Calu3 (cell line): ENCODE data around the gene RP2. TPM values are rescaled to one million over a fixed set of nuclear protein-coding genes. Genes with fewer than 3 reads are reported as not detected.

Source experiments
- BruUV-seq: library from RNA; stranded (reverse); fragments of 400-500 nt; replicated peaks from 2 replicates; lab custom pipeline; 2021; lab: Mats Ljungman, UMichigan
- CTCF ChIA-PET: fragments of 300-600 bp; sonication (Branson Sonifier 250); formaldehyde crosslinking; loops from one replicate; lab custom pipeline; 2022; ENCODE audit warnings: antibody characterized with exemption; lab: Charles Lee
- DNase-seq: peaks from one replicate; pipeline ENCODE4 v3.0.0; 2022
- H3K27ac Mint-ChIP-seq: one replicate; pipeline ENCODE4 v1.8.0; 2022; ENCODE audit warnings: mixed read lengths; ENCODE audit not compliant: unreplicated experiment
- H3K27me3 Mint-ChIP-seq: one replicate; pipeline ENCODE4 v1.8.0; 2022; ENCODE audit warnings: mixed read lengths; ENCODE audit not compliant: unreplicated experiment
- H3K36me3 Mint-ChIP-seq: one replicate; pipeline ENCODE4 v1.8.0; 2022; ENCODE audit warnings: mild to moderate bottlenecking, moderate library complexity, mixed read lengths; ENCODE audit not compliant: insufficient read depth, unreplicated experiment
- H3K4me1 Mint-ChIP-seq: one replicate; pipeline ENCODE4 v1.8.0; 2022; ENCODE audit warnings: mild to moderate bottlenecking, low read depth, mixed read lengths; ENCODE audit not compliant: unreplicated experiment
- H3K4me3 Mint-ChIP-seq: one replicate; pipeline ENCODE4 v1.8.0; 2022; ENCODE audit warnings: mild to moderate bottlenecking, low read depth, moderate library complexity, mixed read lengths; ENCODE audit not compliant: unreplicated experiment
- H3K9me3 Mint-ChIP-seq: one replicate; pipeline ENCODE4 v1.8.0; 2022; ENCODE audit warnings: low read depth, mixed read lengths; ENCODE audit not compliant: unreplicated experiment
- intact Hi-C: fragments of 100-400 bp; cut with micrococcal nuclease; formaldehyde crosslinking; loops from one replicate; pipeline ENCODE4 v1.10.0; 2022; ENCODE audit not compliant: unreplicated experiment
- total RNA-seq: library from RNA; stranded (reverse); gene quantifications from 2 replicates; pipeline ENCODE4 v1.2.3, GENCODE V29; 2022
- TF ChIP-seq, protein P1 (sequence below): fragments of 200-600 bp; IDR thresholded peaks from one replicate; pipeline ENCODE4 v1.8.0; 2022; ENCODE audit warnings: antibody characterized with exemption; ENCODE audit not compliant: unreplicated experiment

Gene RP2
- total RNA-seq, 1 experiment from 2014 or later: 25.5 TPM

DNA sequence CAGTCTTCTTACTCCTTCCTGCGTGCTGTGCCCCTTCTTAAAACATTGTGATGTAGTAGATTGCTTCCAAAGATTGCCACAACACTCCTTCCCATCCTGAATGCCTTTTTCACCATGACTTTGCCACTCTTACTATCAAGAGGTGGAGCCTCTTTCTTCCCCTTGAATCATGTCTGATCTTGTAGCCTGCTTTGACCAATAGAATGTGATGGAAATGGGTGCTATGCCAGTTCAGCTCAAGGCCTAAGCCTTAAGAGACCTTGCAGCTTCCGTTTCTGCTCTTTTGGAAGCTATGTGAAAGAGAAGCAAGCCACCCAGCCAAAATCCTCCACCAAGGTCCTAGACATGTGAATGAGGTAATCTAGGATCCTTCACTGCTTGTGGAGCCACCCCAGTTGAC lies 31.6 kb upstream of the RP2 start:
- H3K9me3 Mint-ChIP-seq: peaks cover 5% of the 10 kb centered on the region
- H3K27me3 Mint-ChIP-seq: no peaks in the 10 kb centered on the region
- H3K4me1 Mint-ChIP-seq: peaks cover 10% of the 10 kb centered on the region
- CTCF ChIA-PET: no interaction called here
- H3K4me3 Mint-ChIP-seq: no peak overlapping the region
- BruUV-seq: no TSS peak
- TF ChIP-seq, protein P1, sequence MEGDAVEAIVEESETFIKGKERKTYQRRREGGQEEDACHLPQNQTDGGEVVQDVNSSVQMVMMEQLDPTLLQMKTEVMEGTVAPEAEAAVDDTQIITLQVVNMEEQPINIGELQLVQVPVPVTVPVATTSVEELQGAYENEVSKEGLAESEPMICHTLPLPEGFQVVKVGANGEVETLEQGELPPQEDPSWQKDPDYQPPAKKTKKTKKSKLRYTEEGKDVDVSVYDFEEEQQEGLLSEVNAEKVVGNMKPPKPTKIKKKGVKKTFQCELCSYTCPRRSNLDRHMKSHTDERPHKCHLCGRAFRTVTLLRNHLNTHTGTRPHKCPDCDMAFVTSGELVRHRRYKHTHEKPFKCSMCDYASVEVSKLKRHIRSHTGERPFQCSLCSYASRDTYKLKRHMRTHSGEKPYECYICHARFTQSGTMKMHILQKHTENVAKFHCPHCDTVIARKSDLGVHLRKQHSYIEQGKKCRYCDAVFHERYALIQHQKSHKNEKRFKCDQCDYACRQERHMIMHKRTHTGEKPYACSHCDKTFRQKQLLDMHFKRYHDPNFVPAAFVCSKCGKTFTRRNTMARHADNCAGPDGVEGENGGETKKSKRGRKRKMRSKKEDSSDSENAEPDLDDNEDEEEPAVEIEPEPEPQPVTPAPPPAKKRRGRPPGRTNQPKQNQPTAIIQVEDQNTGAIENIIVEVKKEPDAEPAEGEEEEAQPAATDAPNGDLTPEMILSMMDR: no peak
- intact Hi-C loops: loop anchor here (10.0 kb wide), 2 partner anchors 230 to 290 kb away; no protein-coding TSS in a partner anchor
- no peak for DNase-seq
- no peak overlapping the region for H3K27ac Mint-ChIP-seq
- H3K36me3 Mint-ChIP-seq: no peaks in the 10 kb centered on the region

DNA sequence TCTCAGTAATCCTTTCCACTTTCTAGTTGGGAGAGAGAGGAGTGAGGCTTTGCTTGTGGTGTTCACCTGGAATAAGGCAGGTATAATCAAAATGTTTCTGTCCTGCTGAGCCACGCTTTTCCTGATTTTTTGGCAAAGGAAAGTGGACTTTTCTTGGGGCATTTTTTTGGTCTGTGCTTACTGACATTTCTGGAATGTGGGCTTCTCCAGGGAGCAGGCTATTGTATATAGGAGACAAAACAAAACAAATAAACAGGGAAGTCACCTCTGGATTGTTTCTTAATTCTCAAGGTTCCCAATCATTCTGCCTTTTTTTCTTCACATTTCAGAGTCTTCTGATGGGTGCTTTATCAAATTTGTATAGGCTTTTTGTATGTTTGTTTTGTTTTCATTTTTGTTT lies 25.7 kb upstream of the RP2 start:
- H3K27me3 Mint-ChIP-seq: no peaks in the 10 kb centered on the region

DNA sequence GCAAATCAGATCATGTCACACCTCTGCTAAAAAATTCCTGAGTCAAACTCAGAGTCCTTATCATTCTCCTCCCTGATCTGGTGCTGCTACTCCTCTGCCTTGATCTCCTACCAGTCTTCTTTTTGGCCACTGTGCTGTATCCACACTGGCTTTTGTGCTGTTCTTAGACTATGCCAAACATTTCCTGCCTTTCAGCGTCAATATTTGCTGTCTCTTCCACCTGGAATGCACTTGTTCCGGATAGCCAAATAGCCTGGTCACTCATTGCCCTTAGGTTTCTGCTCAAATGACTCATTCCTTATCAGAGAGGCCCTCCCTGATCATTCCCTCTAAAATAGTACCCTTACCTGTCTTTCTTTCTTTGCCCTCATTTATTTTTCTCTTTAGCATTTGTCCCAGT lies 24.4 kb upstream of the RP2 start:
- peaks cover 5% of the 10 kb centered on the region for H3K9me3 Mint-ChIP-seq
- intact Hi-C loops: no loop called here
- peak overlapping the region; percentile 43 for H3K4me3 Mint-ChIP-seq
- TF ChIP-seq, protein P1: no peak
- no peaks in the 10 kb centered on the region for H3K27me3 Mint-ChIP-seq
- no TSS peak for BruUV-seq
- peaks cover 20% of the 10 kb centered on the region for H3K4me1 Mint-ChIP-seq
- peak; percentile 39 for DNase-seq
- CTCF ChIA-PET: no interaction called here
- H3K27ac Mint-ChIP-seq: peak overlapping the region; percentile 51
- H3K36me3 Mint-ChIP-seq: no peaks in the 10 kb centered on the region

More for the DNA sequence above, 25.7 kb upstream of the RP2 start:
- H3K4me1 Mint-ChIP-seq: peaks cover 20% of the 10 kb centered on the region
- no peak overlapping the region for H3K4me3 Mint-ChIP-seq
- no peaks in the 10 kb centered on the region for H3K36me3 Mint-ChIP-seq
- no peak for DNase-seq
- peaks cover 5% of the 10 kb centered on the region for H3K9me3 Mint-ChIP-seq
- H3K27ac Mint-ChIP-seq: no peak overlapping the region
- intact Hi-C loops: no loop called here
- BruUV-seq: no TSS peak
- TF ChIP-seq, protein P1: no peak
- CTCF ChIA-PET: no interaction called here

DNA sequence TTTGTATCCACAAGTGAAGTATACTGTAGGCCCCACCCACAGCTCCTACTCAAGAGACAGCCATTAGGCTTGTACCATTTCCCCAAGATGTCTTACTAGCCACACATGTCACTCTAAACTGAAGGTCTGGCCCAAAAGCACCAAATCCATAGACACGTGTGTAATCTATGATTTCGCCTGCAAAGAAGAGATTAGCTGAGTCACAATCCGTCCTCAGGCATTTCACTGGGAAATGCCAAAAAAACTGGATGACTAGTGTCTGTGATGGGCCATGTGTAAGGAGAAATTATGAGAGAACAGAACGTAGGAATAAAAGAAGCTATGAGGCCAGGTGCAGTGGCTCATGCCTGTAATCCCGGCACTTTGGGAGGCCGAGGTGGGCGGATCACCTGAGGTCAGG lies 21.9 kb upstream of the RP2 start:
- Mint-ChIP-seq H3K4me1 (peaks cover 20% of the 10 kb centered on the region), H3K27me3 (no peaks in the 10 kb centered on the region), H3K36me3 (no peaks in the 10 kb centered on the region), H3K27ac (no peak overlapping the region), H3K4me3 (no peak overlapping the region), H3K9me3 (peaks cover 1% of the 10 kb centered on the region)
- no peak for DNase-seq
- BruUV-seq: no TSS peak
- CTCF ChIA-PET: no interaction called here
- intact Hi-C loops: no loop called here
- TF ChIP-seq, protein P1: no peak
